Effector memory CD8-positive, alpha-beta T cell (primary cell): Measurements from ENCODE around the gene TMEM271.
"Not testable (repeated sequence)": the region's sequence is repeated elsewhere in the genome, so short reads cannot be mapped to it uniquely, and the experiment has no call there.

Experiments
- ATAC-seq: fragments of 150-1000 bp; cut with Tn5 transposase; replicated peaks from 2 replicates; pipeline ENCODE4 v1.10.0; 2021; ENCODE audit warnings: mild to moderate bottlenecking, moderate library complexity
- DNase-seq, 3 experiments: peaks; one replicate each; pipeline ENCODE4 v3.0.0; 2021
- H3K27ac Mint-ChIP-seq, 2 donors: one replicate each; pipeline ENCODE4 v1.8.0; 2022; ENCODE audit warnings: mild to moderate bottlenecking in 2 of 2, mixed read lengths in 2 of 2, moderate library complexity in 2 of 2
- H3K27me3 Mint-ChIP-seq, 2 donors: one replicate each; pipeline ENCODE4 v1.8.0; 2022; ENCODE audit warnings: mixed read lengths in 2 of 2
- H3K36me3 Mint-ChIP-seq: one replicate; pipeline ENCODE4 v1.8.0; 2022; ENCODE audit warnings: mild to moderate bottlenecking, moderate library complexity, mixed read lengths; ENCODE audit not compliant: insufficient read depth
- H3K4me1 Mint-ChIP-seq, 2 donors: one replicate each; pipeline ENCODE4 v1.8.0; 2022; ENCODE audit warnings: low read depth in 2 of 2, mixed read lengths in 2 of 2
- H3K4me3 Mint-ChIP-seq, 2 donors: one replicate each; pipeline ENCODE4 v1.8.0; 2022; ENCODE audit warnings: mild to moderate bottlenecking in 2 of 2, mixed read lengths in 2 of 2, moderate library complexity in 2 of 2
- H3K9me3 Mint-ChIP-seq, 2 donors: one replicate each; pipeline ENCODE4 v1.8.0; 2022; ENCODE audit warnings: mixed read lengths in 2 of 2

Gene TMEM271

DNA sequence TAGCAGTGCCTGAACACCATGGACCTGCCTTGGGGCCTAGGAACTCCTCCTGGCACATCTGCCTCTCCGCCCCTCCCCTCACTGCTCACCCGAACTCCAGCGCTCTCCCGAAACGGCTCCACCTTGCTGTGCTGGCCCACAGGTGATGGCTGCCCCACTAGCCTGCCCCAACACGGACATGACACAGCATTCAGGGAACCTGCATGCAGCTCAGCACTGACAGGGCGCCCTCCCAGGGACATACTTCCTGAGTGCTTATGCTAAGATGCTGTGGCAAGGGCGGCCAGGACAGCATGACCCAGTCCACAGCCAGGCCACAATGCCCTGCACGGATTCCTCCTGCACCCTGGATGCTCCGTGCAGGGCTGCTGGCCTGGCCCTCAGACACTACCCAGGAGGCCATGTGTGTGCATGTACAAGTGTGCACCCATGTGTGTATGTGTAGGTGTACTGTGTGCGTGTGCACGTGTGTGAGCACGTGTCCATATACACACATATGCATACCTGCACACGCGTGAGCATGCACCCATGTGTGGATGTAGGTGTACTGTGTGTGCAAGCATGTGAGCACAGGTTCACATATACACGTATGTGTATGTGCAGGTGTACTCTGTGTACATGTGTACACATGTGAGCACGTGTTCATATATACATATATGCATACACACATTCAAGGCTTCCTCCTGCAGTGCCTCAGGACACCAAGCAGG is 6.0 kb downstream of the TMEM271 start:
- no peak for DNase-seq
- ATAC-seq, result no peak
- Mint-ChIP-seq H3K27ac (no peak overlapping the region), H3K4me3 (no peak overlapping the region), H3K4me1 (peaks cover 0 to 2% of the 10 kb centered on the region in 2 donors), H3K36me3 (peaks cover 3% of the 10 kb centered on the region), H3K9me3 (peaks cover 0 to 2% of the 10 kb centered on the region in 2 donors), H3K27me3 (peaks cover 44 to 76% of the 10 kb centered on the region in 2 donors)

DNA sequence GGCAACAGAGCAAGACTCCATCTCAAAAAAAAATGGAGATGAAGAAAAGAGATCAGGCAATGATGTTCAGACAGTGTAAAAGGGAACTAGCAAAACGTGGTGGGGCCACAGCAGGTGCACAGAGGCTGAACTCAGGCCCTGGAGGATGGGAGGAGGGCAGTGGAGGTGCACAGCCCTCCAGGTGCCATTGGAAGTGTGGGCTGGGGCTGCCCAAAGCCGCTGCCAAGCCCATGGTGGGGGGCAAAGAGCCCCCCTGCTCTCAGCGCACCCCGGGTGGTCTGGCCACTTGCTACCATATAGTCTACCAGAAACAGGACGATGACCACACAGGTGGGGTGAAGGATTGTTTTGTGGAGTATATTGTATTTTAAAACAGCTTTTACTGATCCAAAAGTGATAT is 7.1 kb downstream of the TMEM271 start:
- H3K27me3 Mint-ChIP-seq, result peaks cover 38 to 67% of the 10 kb centered on the region in 2 donors
- no peak for ATAC-seq
- peaks cover 8% of the 10 kb centered on the region in 2 donors for H3K9me3 Mint-ChIP-seq
- H3K4me3 Mint-ChIP-seq, result no peak overlapping the region
- no peak for DNase-seq
- peaks cover 3% of the 10 kb centered on the region for H3K36me3 Mint-ChIP-seq
- H3K4me1 Mint-ChIP-seq, result no peaks in the 10 kb centered on the region
- H3K27ac Mint-ChIP-seq, result no peak overlapping the region

DNA sequence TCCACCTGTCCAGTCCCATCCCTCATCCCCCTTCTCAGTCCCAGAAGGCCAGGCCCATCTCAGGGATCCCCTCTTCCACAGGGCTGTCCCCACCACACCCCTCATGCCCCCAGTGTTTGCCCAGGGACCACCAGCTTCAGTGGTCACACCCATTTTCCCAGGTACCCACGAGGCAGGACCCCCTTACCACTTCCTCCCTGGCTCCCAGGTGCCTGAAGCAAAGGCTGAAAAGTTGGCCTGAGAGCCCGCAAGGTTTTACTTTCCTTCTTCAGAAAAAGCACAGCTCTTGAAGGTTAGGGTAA is 7.8 kb downstream of the TMEM271 start:
- H3K9me3 Mint-ChIP-seq, result peaks cover 11 to 14% of the 10 kb centered on the region in 2 donors
- DNase-seq (no peak), ATAC-seq (no peak)
- peaks cover 32 to 60% of the 10 kb centered on the region in 2 donors for H3K27me3 Mint-ChIP-seq
- H3K36me3 Mint-ChIP-seq, result peaks cover 3% of the 10 kb centered on the region
- H3K4me3 Mint-ChIP-seq, result no peak overlapping the region
- H3K4me1 Mint-ChIP-seq, result no peaks in the 10 kb centered on the region
- peak overlapping the region in 1 of 2 donors; percentile 44 for H3K27ac Mint-ChIP-seq

DNA sequence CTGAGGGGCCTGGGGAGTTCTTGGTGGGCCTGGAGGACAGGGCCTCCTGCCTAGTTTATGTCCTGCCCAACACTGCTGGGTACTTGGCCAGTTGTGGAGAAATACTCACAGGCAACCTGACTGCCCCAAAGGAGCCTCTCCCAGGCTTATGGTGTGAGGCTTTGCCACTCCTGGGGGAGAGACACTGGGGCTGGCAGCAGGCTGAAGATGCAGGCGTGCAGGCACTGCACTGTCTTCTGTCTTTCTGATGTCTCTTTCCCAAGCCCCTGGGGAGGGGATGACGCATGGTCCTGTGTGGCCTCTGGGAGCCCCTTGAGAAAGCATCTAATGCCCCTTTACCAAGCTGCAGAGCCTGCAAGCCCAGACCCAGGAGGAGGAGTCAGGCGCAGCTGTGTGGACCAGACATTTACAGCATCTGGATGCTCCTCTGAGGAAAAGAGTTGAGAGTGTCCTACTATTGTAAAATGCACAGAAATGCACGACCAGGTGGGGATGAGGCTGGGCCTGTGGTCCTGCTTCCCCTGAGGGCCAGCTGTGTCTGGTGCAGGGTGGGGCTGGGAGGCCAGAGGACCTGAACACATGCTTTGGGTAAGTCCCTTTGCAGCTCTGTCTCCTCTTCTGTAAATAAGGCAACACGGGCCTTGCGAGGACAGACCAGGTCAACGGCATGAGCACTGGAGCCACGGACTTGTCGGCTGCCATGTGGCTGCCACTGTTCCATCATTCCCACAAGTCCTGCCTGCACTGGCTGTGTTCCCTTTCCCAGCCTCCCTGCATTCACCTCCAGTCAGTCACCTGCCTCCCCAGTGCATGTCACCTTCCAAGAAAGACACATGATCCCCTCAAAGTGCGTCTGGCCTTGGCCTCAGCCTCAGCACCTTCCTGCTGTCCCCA is 8.4 kb downstream of the TMEM271 start:
- Mint-ChIP-seq H3K27ac (peak overlapping the region in 1 of 2 donors; percentile 52), H3K4me1 (no peaks in the 10 kb centered on the region), H3K36me3 (peaks cover 3% of the 10 kb centered on the region), H3K4me3 (no peak overlapping the region), H3K27me3 (peaks cover 26 to 54% of the 10 kb centered on the region in 2 donors), H3K9me3 (peaks cover 16 to 20% of the 10 kb centered on the region in 2 donors)
- DNase-seq (no peak), ATAC-seq (no peak)

DNA sequence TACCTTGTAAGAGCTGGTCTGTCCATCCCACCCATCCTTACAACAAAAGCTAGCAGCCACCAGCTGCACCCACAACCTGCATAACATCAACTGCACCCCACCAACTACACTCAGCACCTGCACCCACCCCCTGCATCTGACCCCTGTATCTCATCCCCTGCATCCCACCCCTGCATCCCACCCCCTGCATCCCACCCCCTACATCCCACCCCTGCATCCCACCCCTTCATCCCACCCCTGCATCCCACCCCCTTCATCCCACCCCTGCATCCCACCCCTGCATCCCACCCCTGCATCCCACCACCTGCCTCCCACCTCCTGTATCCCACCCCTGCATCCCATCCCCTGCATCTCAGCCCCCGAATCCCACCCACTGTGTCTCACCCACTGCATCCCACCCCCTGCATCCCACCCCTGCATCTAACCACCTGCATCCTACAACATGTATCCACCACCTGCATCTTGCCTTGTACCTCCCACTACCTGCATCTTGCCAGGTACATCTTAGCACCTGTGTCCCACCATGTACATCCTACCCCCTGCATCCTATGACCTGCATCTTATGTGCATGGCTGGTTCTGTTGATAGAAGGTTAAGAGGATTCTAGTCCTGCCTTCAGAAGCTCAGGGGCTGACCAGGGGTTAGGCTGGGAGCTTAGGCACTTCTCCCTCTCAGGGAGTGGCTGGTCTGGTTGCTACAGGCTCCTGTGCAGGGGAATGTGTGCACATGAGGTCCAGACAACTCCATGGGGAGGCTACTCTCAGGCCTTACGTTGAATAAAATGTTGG is 9.4 kb downstream of the TMEM271 start:
- no peaks in the 10 kb centered on the region for H3K4me1 Mint-ChIP-seq
- peaks cover 16 to 44% of the 10 kb centered on the region in 2 donors for H3K27me3 Mint-ChIP-seq
- H3K9me3 Mint-ChIP-seq, result peaks cover 18 to 26% of the 10 kb centered on the region in 2 donors
- ATAC-seq (no peak), DNase-seq (no peak)
- H3K27ac Mint-ChIP-seq, result peak overlapping the region in 1 of 2 donors; percentile 52
- H3K36me3 Mint-ChIP-seq, result peaks cover 3% of the 10 kb centered on the region
- no peak overlapping the region for H3K4me3 Mint-ChIP-seq

DNA sequence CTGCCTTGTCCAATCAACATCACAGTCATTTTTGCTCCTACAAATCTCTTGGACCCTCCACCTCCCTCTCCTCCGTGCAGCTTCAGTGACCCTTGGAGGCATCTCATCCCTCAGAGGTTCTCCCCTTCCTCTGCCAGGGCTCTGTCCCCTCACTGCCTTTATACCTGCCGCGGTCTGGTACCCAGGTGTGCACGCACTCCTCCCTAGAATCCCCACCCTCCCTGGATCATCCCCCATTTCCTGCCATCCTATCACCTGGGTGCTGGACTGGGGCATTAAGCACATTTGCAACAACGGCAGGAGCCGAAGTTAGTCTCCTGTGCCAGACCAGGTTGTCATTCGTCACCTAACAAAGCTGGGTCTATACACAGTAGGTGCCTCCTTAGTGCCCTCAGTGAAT is 10.1 kb downstream of the TMEM271 start:
- Mint-ChIP-seq H3K27me3 (peaks cover 9 to 41% of the 10 kb centered on the region in 2 donors), H3K4me3 (no peak overlapping the region), H3K27ac (no peak overlapping the region), H3K36me3 (peaks cover 3% of the 10 kb centered on the region), H3K4me1 (no peaks in the 10 kb centered on the region), H3K9me3 (peaks cover 16 to 26% of the 10 kb centered on the region in 2 donors)
- DNase-seq (no peak), ATAC-seq (no peak)

DNA sequence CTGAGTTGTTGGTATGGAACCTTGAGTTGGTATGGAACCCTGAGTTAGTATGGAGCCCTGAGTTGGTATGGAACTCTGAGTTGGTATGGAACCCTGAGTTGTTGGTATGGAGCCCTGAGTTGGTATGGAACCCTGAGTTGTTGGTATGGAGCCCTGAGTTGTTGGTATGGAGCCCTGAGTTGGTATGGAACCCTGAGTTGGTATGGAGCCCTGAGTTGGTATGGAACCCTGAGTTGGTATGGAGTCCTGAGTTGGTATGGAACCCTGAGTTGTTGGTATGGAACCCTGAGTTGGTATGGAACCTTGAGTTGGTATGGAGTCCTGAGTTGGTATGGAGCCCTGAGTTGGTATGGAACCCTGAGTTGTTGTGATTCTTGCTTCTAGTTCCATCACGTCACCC is 10.5 kb downstream of the TMEM271 start:
- not testable (repeated sequence) for H3K4me1 Mint-ChIP-seq, DNase-seq, ATAC-seq, H3K4me3 Mint-ChIP-seq, H3K36me3 Mint-ChIP-seq, H3K27ac Mint-ChIP-seq
- H3K27me3 Mint-ChIP-seq, result peaks cover 5 to 40% of the 10 kb centered on the region in 2 donors
- peaks cover 16 to 26% of the 10 kb centered on the region in 2 donors for H3K9me3 Mint-ChIP-seq

DNA sequence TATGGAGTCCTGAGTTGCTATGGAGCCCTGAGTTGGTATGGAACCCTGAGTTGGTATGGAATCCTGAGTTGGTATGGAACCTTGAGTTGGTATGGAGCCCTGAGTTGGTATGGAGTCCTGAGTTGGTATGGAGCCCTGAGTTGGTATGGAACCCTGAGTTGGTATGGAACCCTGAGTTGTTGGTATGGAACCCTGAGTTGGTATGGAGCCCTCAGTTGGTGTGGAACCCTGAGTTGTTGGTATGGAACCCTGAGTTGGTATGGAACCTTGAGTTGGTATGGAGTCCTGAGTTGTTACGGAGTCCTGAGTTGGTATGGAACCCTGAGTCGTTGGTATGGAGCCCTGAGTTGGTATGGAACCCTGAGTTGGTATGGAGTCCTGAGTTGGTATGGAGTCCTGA is 13.6 kb downstream of the TMEM271 start:
- ATAC-seq, H3K4me3 Mint-ChIP-seq, H3K36me3 Mint-ChIP-seq, DNase-seq, H3K4me1 Mint-ChIP-seq, H3K27ac Mint-ChIP-seq: not testable (repeated sequence)
- peaks cover 4 to 16% of the 10 kb centered on the region in 2 donors for H3K27me3 Mint-ChIP-seq
- H3K9me3 Mint-ChIP-seq, result peaks cover 17 to 26% of the 10 kb centered on the region in 2 donors

DNA sequence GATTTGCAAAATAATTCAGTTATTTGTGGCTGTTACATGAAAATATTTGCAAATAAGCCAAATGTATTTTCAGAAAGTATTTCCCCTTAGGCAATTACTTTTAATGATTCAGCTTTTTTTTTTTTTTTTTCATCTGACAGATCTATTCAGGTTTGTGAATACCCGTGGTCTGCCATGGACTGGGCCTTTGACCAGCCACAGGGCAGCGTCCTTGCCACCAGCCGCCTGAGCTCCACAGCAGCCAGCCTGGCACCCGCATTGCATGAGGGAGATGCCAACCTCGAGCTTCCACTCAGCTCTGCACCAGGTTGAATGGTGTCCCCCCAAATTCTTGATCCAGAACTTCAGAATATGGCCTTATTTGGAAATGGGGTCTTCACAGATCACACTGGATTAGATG is 14.7 kb downstream of the TMEM271 start:
- no peaks in the 10 kb centered on the region for H3K36me3 Mint-ChIP-seq
- H3K9me3 Mint-ChIP-seq, result peaks cover 17 to 26% of the 10 kb centered on the region in 2 donors

DNA sequence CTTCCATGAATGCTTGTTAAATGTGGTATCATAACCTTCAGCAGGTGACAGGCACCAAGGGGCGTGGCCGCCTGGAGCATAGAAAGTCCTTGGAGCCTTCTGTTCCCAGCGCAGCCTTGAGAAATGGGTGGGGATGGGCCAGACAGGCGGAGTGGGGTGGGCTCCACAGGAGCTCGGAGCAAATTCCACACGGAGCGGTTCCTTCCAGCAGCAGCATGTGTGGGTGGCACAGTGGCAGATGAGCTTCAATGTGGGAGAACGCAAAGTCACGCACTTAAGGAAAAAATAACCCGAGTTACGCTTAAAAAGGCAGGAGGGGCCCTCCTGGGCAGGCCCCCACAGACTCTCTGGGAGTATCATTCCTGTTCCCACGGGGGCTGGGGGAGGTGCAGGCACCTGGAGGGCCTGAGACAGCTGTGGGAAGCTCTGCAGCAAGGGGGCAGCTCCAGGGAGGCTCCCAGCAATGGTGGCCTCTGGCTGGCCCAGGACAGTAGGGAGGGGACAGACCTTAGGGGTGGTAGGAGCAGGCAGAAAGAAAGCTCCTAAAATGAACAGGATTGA is 15.3 kb downstream of the TMEM271 start:
- Mint-ChIP-seq H3K27ac (no peak overlapping the region), H3K36me3 (no peaks in the 10 kb centered on the region), H3K4me3 (no peak overlapping the region), H3K9me3 (peaks cover 17 to 26% of the 10 kb centered on the region in 2 donors), H3K4me1 (no peaks in the 10 kb centered on the region), H3K27me3 (peaks cover 4 to 10% of the 10 kb centered on the region in 2 donors)
- DNase-seq, result no peak
- ATAC-seq, result no peak

More for the DNA sequence above, 14.7 kb downstream of the TMEM271 start:
- DNase-seq, result no peak
- H3K4me1 Mint-ChIP-seq, result no peaks in the 10 kb centered on the region
- no peak overlapping the region for H3K4me3 Mint-ChIP-seq
- H3K27ac Mint-ChIP-seq, result no peak overlapping the region
- peaks cover 4 to 10% of the 10 kb centered on the region in 2 donors for H3K27me3 Mint-ChIP-seq
- ATAC-seq, result no peak

DNA sequence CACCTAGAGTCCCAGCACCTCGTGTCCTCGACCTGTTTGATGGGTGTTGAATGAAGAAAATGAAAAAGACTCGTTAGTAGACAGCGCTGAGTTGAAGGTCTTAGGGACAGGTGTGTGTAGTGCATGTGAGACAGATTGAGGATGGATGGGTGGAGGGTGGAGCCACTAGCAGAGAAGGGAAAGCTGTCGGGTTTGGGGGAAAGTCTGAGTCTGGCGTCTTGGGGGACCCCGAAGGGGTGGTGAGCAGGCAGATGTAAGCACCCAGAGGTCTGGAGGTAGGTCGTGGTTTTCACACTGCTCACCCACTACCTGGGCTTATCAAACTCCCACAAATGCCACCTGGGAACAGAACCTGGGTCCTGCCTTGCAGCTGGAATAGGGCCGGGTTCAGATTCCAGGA is 16.0 kb downstream of the TMEM271 start:
- H3K36me3 Mint-ChIP-seq, result no peaks in the 10 kb centered on the region
- peaks cover 4 to 10% of the 10 kb centered on the region in 2 donors for H3K27me3 Mint-ChIP-seq
- H3K27ac Mint-ChIP-seq, result no peak overlapping the region
- H3K4me1 Mint-ChIP-seq, result no peaks in the 10 kb centered on the region
- H3K9me3 Mint-ChIP-seq, result peaks cover 17 to 26% of the 10 kb centered on the region in 2 donors
- DNase-seq, result no peak
- no peak overlapping the region for H3K4me3 Mint-ChIP-seq
- no peak for ATAC-seq

DNA sequence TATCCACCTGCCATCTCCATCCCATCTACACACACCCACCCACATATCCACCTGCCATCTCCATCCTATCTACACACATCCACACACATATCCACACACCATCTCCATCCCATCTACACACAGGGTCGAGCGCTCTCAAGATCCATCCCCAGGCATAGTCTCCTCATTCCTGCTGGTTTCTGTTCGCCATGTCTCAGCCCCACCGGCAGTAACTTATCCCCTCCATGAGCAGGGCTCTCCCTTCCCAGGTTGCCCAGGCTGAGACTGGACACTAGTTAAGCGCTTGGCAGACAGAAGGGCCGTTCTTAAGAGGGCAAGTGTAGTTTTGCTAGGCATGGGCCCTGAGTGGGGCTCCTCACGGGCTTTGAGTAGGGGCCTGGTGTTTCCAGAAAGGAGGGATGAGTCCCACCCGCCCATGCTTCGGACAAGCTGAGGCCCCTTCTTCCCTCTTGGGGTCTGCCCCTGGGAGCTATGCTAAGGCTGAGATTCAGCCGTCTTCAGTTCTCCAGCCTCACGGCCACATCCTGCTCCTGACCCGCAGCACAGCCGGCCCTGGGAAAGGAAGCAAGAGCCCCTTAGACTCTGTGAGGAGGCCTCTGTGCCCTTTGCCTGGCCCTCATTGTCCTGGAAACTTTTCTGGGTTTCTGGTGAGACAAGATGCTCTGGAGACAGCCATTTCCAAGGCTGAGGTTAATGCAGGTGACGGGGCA is 20.4 kb downstream of the TMEM271 start:
- no peaks in the 10 kb centered on the region for H3K36me3 Mint-ChIP-seq
- H3K4me3 Mint-ChIP-seq, result no peak overlapping the region
- DNase-seq, result no peak
- H3K27me3 Mint-ChIP-seq, result peaks cover 4 to 9% of the 10 kb centered on the region in 2 donors
- H3K27ac Mint-ChIP-seq, result no peak overlapping the region
- ATAC-seq, result no peak
- H3K4me1 Mint-ChIP-seq, result no peaks in the 10 kb centered on the region
- H3K9me3 Mint-ChIP-seq, result peaks cover 0 to 2% of the 10 kb centered on the region in 2 donors
